Progenitor cell of endocrine pancreas (in vitro differentiated cells): ENCODE data around the gene MAP2K7. TPM values are rescaled to one million over a fixed set of nuclear protein-coding genes. Genes with fewer than 3 reads are reported as not detected.
A peak's percentile ranks its signal among the peaks of the same experiment; 100 is the strongest.

Experiments
- DNase-seq: peaks from one replicate; pipeline ENCODE4 v3.0.0; 2021; ENCODE audit warnings: low spot score; ENCODE audit not compliant: unreplicated experiment
- H3K27ac Mint-ChIP-seq: 2 replicates; pipeline ENCODE4 v1.8.0; 2021; ENCODE audit warnings: mild to moderate bottlenecking, moderate library complexity, mixed read lengths
- H3K27me3 Mint-ChIP-seq: 2 replicates; pipeline ENCODE4 v1.8.0; 2021; ENCODE audit warnings: mixed read lengths
- H3K36me3 Mint-ChIP-seq: 2 replicates; pipeline ENCODE4 v1.8.0; 2022; ENCODE audit warnings: mixed read lengths; ENCODE audit not compliant: insufficient read depth
- H3K4me1 Mint-ChIP-seq: 2 replicates; pipeline ENCODE4 v1.8.0; 2021; ENCODE audit warnings: low read depth, mixed read lengths
- H3K4me3 Mint-ChIP-seq: 2 replicates; pipeline ENCODE4 v1.8.0; 2021; ENCODE audit warnings: low read depth, mild to moderate bottlenecking, moderate library complexity, mixed read lengths
- H3K9me3 Mint-ChIP-seq: 2 replicates; pipeline ENCODE4 v1.8.0; 2021; ENCODE audit warnings: low read depth, mixed read lengths
- total RNA-seq: library from RNA; stranded (reverse); gene quantifications from 2 replicates; pipeline ENCODE4 v1.2.1, GENCODE V29; 2021
- TF ChIP-seq, protein P1 (sequence below): fragments of 200-600 bp; sonication (generic); IDR thresholded peaks from one replicate; pipeline ENCODE4 v1.5.0; 2021; ENCODE audit warnings: antibody characterized with exemption, mild to moderate bottlenecking; ENCODE audit not compliant: unreplicated experiment

The MAP2K7 gene
- total RNA-seq, 1 donor from 2014 or later: 53.5 TPM

DNA sequence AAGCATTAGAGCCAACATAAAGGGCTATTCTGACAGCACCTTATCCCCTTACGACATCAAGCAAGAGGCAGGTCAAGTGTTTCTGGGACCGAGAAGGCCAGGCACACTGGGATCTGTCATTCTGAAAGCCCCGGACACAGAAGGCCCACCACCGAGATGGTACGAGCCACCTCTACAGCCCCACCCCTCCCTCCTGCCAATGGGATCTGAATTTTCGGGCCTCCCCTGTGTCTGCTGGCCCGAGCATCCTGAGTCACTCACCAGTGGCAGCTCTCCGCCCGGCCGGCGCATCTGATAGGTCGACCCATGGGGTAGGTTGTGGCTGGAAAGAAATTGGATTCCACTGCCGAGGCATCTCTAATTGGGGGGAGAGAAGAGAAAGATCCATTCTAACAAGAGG lies 37.2 kb downstream of the MAP2K7 start:
- Mint-ChIP-seq H3K36me3 (peaks cover 9% of the 10 kb centered on the region), H3K27me3 (no peaks in the 10 kb centered on the region), H3K4me1 (peaks cover 7% of the 10 kb centered on the region), H3K9me3 (no peaks in the 10 kb centered on the region), H3K27ac (no peak overlapping the region), H3K4me3 (peak overlapping the region; percentile 24)
- TF ChIP-seq, protein P1, sequence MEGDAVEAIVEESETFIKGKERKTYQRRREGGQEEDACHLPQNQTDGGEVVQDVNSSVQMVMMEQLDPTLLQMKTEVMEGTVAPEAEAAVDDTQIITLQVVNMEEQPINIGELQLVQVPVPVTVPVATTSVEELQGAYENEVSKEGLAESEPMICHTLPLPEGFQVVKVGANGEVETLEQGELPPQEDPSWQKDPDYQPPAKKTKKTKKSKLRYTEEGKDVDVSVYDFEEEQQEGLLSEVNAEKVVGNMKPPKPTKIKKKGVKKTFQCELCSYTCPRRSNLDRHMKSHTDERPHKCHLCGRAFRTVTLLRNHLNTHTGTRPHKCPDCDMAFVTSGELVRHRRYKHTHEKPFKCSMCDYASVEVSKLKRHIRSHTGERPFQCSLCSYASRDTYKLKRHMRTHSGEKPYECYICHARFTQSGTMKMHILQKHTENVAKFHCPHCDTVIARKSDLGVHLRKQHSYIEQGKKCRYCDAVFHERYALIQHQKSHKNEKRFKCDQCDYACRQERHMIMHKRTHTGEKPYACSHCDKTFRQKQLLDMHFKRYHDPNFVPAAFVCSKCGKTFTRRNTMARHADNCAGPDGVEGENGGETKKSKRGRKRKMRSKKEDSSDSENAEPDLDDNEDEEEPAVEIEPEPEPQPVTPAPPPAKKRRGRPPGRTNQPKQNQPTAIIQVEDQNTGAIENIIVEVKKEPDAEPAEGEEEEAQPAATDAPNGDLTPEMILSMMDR: no peak
- no peak for DNase-seq

DNA sequence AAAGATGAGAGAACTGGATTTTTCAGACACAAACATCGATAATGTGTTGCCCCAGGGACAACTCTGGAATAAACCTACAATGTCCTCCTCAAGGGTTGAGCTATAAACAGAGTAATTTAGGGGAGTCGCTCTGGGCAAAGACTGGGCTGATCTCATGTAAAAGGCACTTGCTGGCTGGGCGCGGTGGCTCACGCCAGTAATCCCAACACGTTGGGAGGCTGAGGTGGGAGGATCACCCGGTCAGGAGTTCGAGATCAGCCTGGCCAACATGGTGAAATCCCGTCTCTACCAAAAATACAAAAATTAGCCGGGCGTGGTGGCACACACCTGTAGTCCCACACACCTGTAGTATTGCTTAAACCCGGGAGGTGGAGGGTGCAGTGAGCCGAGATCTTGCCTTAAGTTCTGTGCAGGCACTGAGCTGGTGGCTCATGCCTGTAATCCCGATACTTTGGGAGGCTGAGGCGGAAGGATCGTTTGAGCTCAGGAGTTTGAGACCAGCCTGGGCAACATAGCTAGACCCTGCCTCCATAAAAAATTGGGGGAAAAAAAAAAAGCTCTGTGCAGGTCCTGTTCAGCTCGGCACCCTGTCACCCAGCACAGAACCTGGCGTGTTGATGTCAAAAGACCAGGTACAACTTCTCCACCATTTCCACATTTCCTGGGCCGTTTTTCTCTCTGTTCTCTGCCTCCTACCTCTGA lies 38.4 kb downstream of the MAP2K7 start:
- TF ChIP-seq, protein P1: no peak
- H3K27ac Mint-ChIP-seq: peak overlapping the region; percentile 69
- no peak for DNase-seq
- H3K4me1 Mint-ChIP-seq: peaks cover 7% of the 10 kb centered on the region
- no peaks in the 10 kb centered on the region for H3K9me3 Mint-ChIP-seq
- H3K4me3 Mint-ChIP-seq: peak overlapping the region; percentile 92
- H3K27me3 Mint-ChIP-seq: no peaks in the 10 kb centered on the region
- H3K36me3 Mint-ChIP-seq: peaks cover 9% of the 10 kb centered on the region

DNA sequence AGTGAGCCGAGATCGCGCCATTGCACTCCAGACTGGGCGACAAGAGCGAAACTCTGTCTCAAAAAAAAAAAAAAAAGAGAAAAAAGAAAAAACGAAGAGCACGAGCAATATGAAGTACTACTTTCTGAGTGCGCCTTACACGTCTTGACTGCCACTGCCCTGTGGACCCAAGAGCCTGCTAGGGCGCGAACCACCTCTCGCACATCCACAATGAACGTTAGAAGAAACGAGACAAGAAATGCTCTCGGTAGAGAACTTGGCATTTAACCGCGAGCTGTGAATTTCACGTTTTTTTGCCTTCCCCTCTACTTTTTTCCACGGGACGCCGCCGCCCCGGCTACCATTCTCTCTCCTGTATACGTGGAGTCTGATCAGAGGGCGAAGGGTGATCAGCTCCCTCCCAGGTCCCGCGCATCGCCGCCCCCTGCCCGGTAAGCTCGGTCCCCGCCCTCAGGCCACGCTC lies 39.3 kb downstream of the MAP2K7 start:
- H3K36me3 Mint-ChIP-seq: peaks cover 9% of the 10 kb centered on the region
- no peaks in the 10 kb centered on the region for H3K27me3 Mint-ChIP-seq
- H3K27ac Mint-ChIP-seq: peak overlapping the region; percentile 100
- DNase-seq: no peak
- TF ChIP-seq, protein P1: no peak
- peaks cover 7% of the 10 kb centered on the region for H3K4me1 Mint-ChIP-seq
- H3K9me3 Mint-ChIP-seq: no peaks in the 10 kb centered on the region
- H3K4me3 Mint-ChIP-seq: peak overlapping the region; percentile 92

DNA sequence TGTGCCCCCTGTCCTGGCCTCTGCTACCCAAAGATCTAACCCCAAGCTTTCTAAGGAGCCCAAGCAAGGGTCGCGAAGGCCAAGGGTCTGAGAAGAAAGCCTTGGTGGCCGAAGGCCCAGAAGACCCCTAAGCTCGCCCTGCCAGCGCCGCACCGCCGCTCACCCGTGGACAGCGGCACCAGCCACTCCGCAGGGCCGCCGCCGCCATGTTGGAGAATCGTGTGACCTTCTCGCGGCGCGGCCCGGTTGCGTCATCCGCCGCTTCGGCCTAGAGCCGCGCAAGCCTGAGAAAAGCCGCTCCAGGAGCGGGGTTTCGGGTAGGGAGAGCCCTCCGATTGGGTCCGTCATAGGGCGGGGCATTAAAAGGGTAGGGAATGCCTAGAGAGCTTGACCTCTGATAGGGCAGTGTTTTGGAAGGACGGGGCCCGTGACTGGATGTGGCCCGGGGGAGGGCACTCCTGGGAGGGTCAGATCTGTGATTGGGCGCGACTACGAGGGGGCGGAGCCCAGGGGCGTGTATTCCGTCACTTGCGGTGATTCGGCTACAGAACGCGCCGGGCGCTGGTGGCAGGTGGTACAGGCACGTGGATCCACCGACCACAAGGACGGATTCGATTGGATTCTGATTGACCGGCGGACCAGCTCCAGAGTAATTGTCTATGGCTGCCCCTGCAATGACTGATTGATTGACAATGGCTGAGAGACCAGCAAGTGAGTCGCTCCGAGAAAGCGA lies 39.9 kb downstream of the MAP2K7 start, which contains the start of gene TIMM44:
TIMM44 (minus strand) TSS at position 223 of the 733 bp plus-strand sequence; CDS start at position 208, 15 bp downstream.
- H3K9me3 Mint-ChIP-seq: no peaks in the 10 kb centered on the region
- DNase-seq: peak; percentile 96
- peak within 1 kb of the TSS; percentile 100 for H3K27ac Mint-ChIP-seq
- peaks cover 7% of the 10 kb centered on the region for H3K4me1 Mint-ChIP-seq
- H3K4me3 Mint-ChIP-seq: peak within 1 kb of the TSS; percentile 92
- no peaks in the 10 kb centered on the region for H3K27me3 Mint-ChIP-seq
- H3K36me3 Mint-ChIP-seq: peaks cover 9% of the 10 kb centered on the region
- TF ChIP-seq, protein P1: no peak

DNA sequence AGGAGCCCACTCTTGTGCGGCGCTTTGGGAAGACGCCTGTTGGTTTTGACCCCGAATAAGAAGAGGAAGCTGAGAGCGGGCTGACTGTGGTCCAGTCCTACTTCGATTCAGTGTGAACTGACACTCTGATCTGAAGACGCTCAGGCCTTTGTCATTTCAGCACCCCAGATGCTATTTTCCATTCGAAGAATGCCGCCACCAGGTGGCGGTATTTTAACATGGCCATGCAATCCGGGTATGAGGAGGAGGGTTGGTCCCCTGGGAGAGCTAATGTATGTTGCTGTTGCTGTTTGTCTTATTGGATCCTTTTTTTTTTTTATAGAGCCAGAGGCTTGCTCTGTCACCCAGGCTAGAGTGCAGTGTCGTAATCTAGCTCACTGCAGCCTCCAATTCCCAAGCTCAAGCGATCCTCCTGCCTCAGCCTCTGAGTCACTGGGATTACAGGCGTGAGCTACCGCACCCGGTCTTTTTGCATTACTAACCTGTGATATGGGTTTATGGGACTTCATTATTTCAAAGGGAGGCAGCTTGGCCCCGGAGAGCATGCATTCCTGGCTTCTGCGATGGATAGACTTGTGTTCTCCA lies 40.6 kb downstream of the MAP2K7 start:
- Mint-ChIP-seq H3K4me3 (peak overlapping the region; percentile 92), H3K27me3 (no peaks in the 10 kb centered on the region), H3K4me1 (peaks cover 7% of the 10 kb centered on the region), H3K36me3 (peaks cover 6% of the 10 kb centered on the region), H3K9me3 (no peaks in the 10 kb centered on the region), H3K27ac (peak overlapping the region; percentile 100)
- TF ChIP-seq, protein P1: peak; percentile 92
- peak; percentile 71 for DNase-seq
